Skeletal muscle tissue (tissue), 4 donors: ENCODE data around the gene THSD4. TPM values are rescaled to one million over a fixed set of nuclear protein-coding genes. Genes with fewer than 3 reads are reported as not detected.

ENCODE experiments used
- H3K27ac ChIP-seq: one replicate; pipeline ENCODE4 v1.7.0; 2013; ENCODE audit warnings: mild to moderate bottlenecking, low read depth, low read length, inconsistent platforms
- H3K27me3 ChIP-seq, 3 donors: one replicate each; pipeline ENCODE4 v1.7.0; 2013; ENCODE audit warnings: low read length in 3 of 3; ENCODE audit not compliant: control insufficient read depth in 3 of 3, insufficient read depth in 3 of 3
- H3K36me3 ChIP-seq, 3 donors: one replicate each; pipeline ENCODE4 v1.7.0; 2013; ENCODE audit warnings: low read length in 3 of 3; ENCODE audit not compliant: control insufficient read depth in 3 of 3, insufficient read depth in 3 of 3
- H3K4me1 ChIP-seq, 3 donors: one replicate each; pipeline ENCODE4 v1.7.0; 2013; ENCODE audit warnings: low read length in 3 of 3, mild to moderate bottlenecking in 3 of 3; ENCODE audit not compliant: control insufficient read depth in 3 of 3, insufficient read depth in 3 of 3
- H3K4me3 ChIP-seq, 3 donors: one replicate each; pipeline ENCODE4 v1.7.0; 2013; ENCODE audit warnings: low read length in 3 of 3
- H3K9ac ChIP-seq, 3 donors: one replicate each; pipeline ENCODE4 v1.7.0; 2013; ENCODE audit warnings: low read length in 3 of 3, mild to moderate bottlenecking in 3 of 3, moderate library complexity in 2 of 3, low read depth in 1 of 3
- H3K9me3 ChIP-seq, 3 donors: one replicate each; pipeline ENCODE4 v1.7.0; 2013; ENCODE audit warnings: low read length in 3 of 3; ENCODE audit not compliant: control insufficient read depth in 3 of 3
- total RNA-seq: library from RNA; depleted of rRNA; stranded (reverse); fragments of >200 nt; gene quantifications from one replicate; pipeline ENCODE4 v1.2.3, GENCODE V29; 2014
- donor health status: Osteomylitis.

The THSD4 gene
- total RNA-seq, 1 donor from 2014 or later: 15.7 TPM

- no peaks in the 10 kb centered on the region for H3K36me3 ChIP-seq
- no peaks in the 10 kb centered on the region for H3K27me3 ChIP-seq
- H3K4me1 ChIP-seq: no peaks in the 10 kb centered on the region
- H3K9me3 ChIP-seq: peaks cover 0 to 5% (median 3%) of the 10 kb centered on the region in 3 donors
- H3K4me3 ChIP-seq: no peak overlapping the region
- no peak overlapping the region for H3K9ac ChIP-seq
- H3K27ac ChIP-seq: no peak overlapping the region
Observed at GRCh38 chr15:71755092-71755970, 640.1 kb downstream of the THSD4 start.

GRCh38 chr15:71756599-71757352, 641.5 kb downstream of the THSD4 start:
- Histone ChIP-seq H3K9me3 (peaks cover 2 to 5% (median 4%) of the 10 kb centered on the region in 3 donors), H3K4me1 (peaks cover 0 to 2% (median 0%) of the 10 kb centered on the region in 3 donors), H3K27ac (no peak overlapping the region), H3K9ac (no peak overlapping the region), H3K4me3 (no peak overlapping the region), H3K36me3 (no peaks in the 10 kb centered on the region), H3K27me3 (no peaks in the 10 kb centered on the region)

GRCh38 chr15:71757741-71758530, 642.7 kb downstream of the THSD4 start:
- no peak overlapping the region for H3K27ac ChIP-seq

DNA sequence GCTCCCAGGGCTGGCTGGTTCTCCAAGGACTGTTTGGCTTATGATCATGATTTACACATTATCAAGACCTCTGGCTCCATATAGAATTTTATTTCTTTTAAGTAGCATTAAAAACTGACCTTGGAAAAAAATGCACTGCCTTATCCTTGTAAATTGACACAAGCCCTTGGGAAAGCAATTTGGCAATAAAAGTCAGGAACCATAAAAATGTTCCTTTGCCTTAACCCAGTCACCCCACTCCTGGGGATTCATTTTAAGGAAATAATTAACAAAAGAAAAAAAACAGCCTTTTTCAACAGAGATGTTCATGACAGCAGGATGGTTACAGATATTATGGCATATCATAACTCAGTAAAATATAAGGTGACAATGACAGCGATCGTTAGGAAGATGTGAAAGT, 643.4 kb downstream of the THSD4 start:
- Histone ChIP-seq H3K9me3 (peaks cover 4 to 9% (median 4%) of the 10 kb centered on the region in 3 donors), H3K9ac (no peak overlapping the region), H3K4me1 (peaks cover 0 to 3% (median 0%) of the 10 kb centered on the region in 3 donors), H3K4me3 (no peak overlapping the region), H3K27ac (no peak overlapping the region), H3K36me3 (no peaks in the 10 kb centered on the region), H3K27me3 (no peaks in the 10 kb centered on the region)

More at GRCh38 chr15:71757741-71758530, 642.7 kb downstream of the THSD4 start:
- Histone ChIP-seq H3K36me3 (no peaks in the 10 kb centered on the region), H3K4me3 (no peak overlapping the region), H3K9ac (no peak overlapping the region), H3K27me3 (no peaks in the 10 kb centered on the region), H3K4me1 (peaks cover 0 to 3% (median 0%) of the 10 kb centered on the region in 3 donors), H3K9me3 (peaks cover 4 to 9% (median 4%) of the 10 kb centered on the region in 3 donors)

GRCh38 chr15:71760852-71761251, 645.6 kb downstream of the THSD4 start:
- Histone ChIP-seq H3K27me3 (no peaks in the 10 kb centered on the region), H3K4me1 (peaks cover 0 to 3% (median 0%) of the 10 kb centered on the region in 3 donors), H3K27ac (no peak overlapping the region), H3K9me3 (peaks cover 4 to 9% (median 4%) of the 10 kb centered on the region in 3 donors), H3K9ac (no peak overlapping the region), H3K36me3 (peaks cover 0 to 2% (median 0%) of the 10 kb centered on the region in 3 donors), H3K4me3 (no peak overlapping the region)

GRCh38 chr15:71761649-71762048, 646.4 kb downstream of the THSD4 start:
- H3K9me3 ChIP-seq: peaks cover 4 to 9% (median 4%) of the 10 kb centered on the region in 3 donors
- no peak overlapping the region for H3K9ac ChIP-seq
- H3K36me3 ChIP-seq: peaks cover 0 to 2% (median 0%) of the 10 kb centered on the region in 3 donors
- H3K4me1 ChIP-seq: peaks cover 0 to 3% (median 0%) of the 10 kb centered on the region in 3 donors
- H3K27ac ChIP-seq: no peak overlapping the region
- H3K4me3 ChIP-seq: no peak overlapping the region
- no peaks in the 10 kb centered on the region for H3K27me3 ChIP-seq

- Histone ChIP-seq H3K27ac (no peak overlapping the region), H3K27me3 (no peaks in the 10 kb centered on the region), H3K4me3 (no peak overlapping the region), H3K4me1 (no peaks in the 10 kb centered on the region), H3K36me3 (peaks cover 0 to 2% (median 0%) of the 10 kb centered on the region in 3 donors), H3K9ac (no peak overlapping the region), H3K9me3 (no peaks in the 10 kb centered on the region)
Observed at GRCh38 chr15:71768184-71768583, 652.9 kb downstream of the THSD4 start.

DNA sequence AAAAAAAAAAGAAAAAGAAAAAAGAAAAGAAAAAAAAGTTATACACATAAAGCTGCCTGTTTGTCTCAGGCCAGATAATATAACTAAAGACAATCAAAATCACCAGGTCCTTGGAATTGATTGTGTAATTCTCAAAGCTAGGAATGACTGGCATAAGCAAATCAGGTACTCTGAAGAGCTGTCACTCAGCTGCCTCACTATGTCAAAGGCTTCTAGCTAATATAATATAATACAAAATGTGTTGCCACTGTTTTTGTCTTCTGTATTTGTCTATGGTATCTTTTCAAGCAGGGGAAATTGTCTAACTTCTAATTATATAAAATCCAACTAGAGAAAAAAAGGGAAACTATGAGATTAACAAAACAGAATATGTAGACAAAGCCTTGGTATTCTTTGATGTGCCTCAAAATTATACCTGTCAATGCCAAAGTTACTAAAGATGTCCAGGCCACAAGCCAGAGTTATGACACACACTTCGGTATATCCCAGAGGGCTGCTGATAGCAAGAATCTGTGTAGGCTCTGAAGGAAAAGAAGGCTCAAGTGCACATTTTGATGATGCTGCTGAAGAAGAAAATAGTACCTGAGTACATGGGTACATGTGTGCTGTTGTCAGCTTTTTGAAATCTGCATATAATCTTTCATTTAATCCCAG, 658.1 kb downstream of the THSD4 start:
- Histone ChIP-seq H3K27ac (no peak overlapping the region), H3K4me1 (no peaks in the 10 kb centered on the region), H3K36me3 (no peaks in the 10 kb centered on the region), H3K9me3 (no peaks in the 10 kb centered on the region), H3K27me3 (no peaks in the 10 kb centered on the region), H3K9ac (no peak overlapping the region), H3K4me3 (no peak overlapping the region)

- Histone ChIP-seq H3K27me3 (no peaks in the 10 kb centered on the region), H3K4me3 (no peak overlapping the region), H3K9ac (no peak overlapping the region), H3K27ac (no peak overlapping the region), H3K4me1 (no peaks in the 10 kb centered on the region), H3K9me3 (no peaks in the 10 kb centered on the region), H3K36me3 (no peaks in the 10 kb centered on the region)
Observed at GRCh38 chr15:71775856-71776255, 660.6 kb downstream of the THSD4 start.
